ENCODE results near the gene NOD1.

GRCh38 chr7:30471205-30471604 is 7.4 kb downstream of the NOD1 start:
- TF ChIP-seq CTCF (IDR thresholded peaks at IDR 0.05) (no peak), POLR2A (IDR thresholded peaks at IDR 0.05) (no peak)
